Stomach (tissue), 9 donors: ENCODE results near the gene SDK2. TPM values are rescaled to one million over a fixed set of nuclear protein-coding genes. Genes with fewer than 3 reads are reported as not detected.

ENCODE experiments used
- DNase-seq, 2 donors: peaks; one replicate each; pipeline versions ENCODE4 v3.0.0 to v3.0.0-alpha.2; 2013 to 2019
- H3K27ac ChIP-seq, 5 donors: fragments of 200-600 bp in 4 of 5; sonication (generic) in 4 of 5; one replicate each; pipeline ENCODE4 v1.5.1; 2013 to 2019; ENCODE audit warnings: mild to moderate bottlenecking in 1 of 5, moderate library complexity in 1 of 5
- H3K27me3 ChIP-seq, 3 donors: fragments of 200-600 bp; sonication (generic); one replicate each; pipeline ENCODE4 v1.5.1; 2017 to 2019; ENCODE audit warnings: mixed run types in 1 of 3
- H3K36me3 ChIP-seq, 4 donors: fragments of 200-600 bp; sonication (generic); 1 replicate in 3 of 4; 2 replicates in 1 of 4; pipeline ENCODE4 v1.5.1; 2016 to 2019
- H3K4me1 ChIP-seq, 4 donors: fragments of 200-600 bp; sonication (generic); one replicate each; pipeline ENCODE4 v1.5.1; 2016 to 2019
- H3K4me3 ChIP-seq, 4 donors: fragments of 200-600 bp; sonication (generic) in 3 of 4; one replicate each; pipeline ENCODE4 v1.5.1; 2016 to 2019; ENCODE audit warnings: mild to moderate bottlenecking in 1 of 4
- H3K9me3 ChIP-seq, 4 donors: fragments of 200-600 bp; sonication (generic); one replicate each; pipeline ENCODE4 v1.5.1; 2016 to 2019
- EP300 ChIP-seq: sonication (generic); formaldehyde crosslinking; IDR thresholded peaks from one replicate; pipeline ENCODE4 v1.6.1; 2017; ENCODE audit warnings: antibody characterized with exemption
- POLR2A ChIP-seq, 4 donors: fragments of 450-650 bp; IDR thresholded peaks; one replicate each; pipeline ENCODE4 v1.6.1; 2016; ENCODE audit warnings: antibody characterized with exemption in 4 of 4, control low read depth in 2 of 4, mild to moderate bottlenecking in 1 of 4, moderate library complexity in 1 of 4
- POLR2AphosphoS5 ChIP-seq, 3 donors: sonication (generic); formaldehyde crosslinking; IDR thresholded peaks; one replicate each; pipeline ENCODE4 v1.6.1; 2016; ENCODE audit warnings: antibody characterized with exemption in 3 of 3
- WGBS, 5 donors: extraction: QIAGEN DNeasy Blood & Tissue Kit in 3 of 5; methylation state at CpG; one replicate each; pipeline versions ENCODE4 v1.1.5 to v1.1.7; 2013 to 2018; 5-methylcytosine and 5-hydroxymethylcytosine counted together
- intact Hi-C: fragments of 100-400 bp; cut with DNase I; formaldehyde crosslinking; loops from one replicate; pipeline ENCODE4 v1.15.1; 2023; ENCODE audit warnings: low total_unique reads
- polyA plus RNA-seq, 3 donors: library from polyadenylated mRNA; stranded (reverse); fragments of 200-250 nt; gene quantifications; one replicate each; pipeline ENCODE4 v1.2.3, GENCODE V29; 2013
- total RNA-seq, 5 donors: library from RNA; depleted of rRNA; stranded (reverse); fragments of >200 nt; gene quantifications; one replicate each; pipeline versions ENCODE4 v1.1.0 to v1.2.3, GENCODE V29; 2014 to 2016
- TF ChIP-seq, protein P1 (sequence below), 7 experiments: fragments of 450-650 bp in 4 of 7; fragments of 200-600 bp in 3 of 7; sonication (generic) in 3 of 7; IDR thresholded peaks; one replicate each; pipeline ENCODE4 v1.5.1; 2016 to 2019; ENCODE audit warnings: antibody characterized with exemption in 7 of 7, control low read depth in 2 of 7, mild to moderate bottlenecking in 1 of 7
- donor health status: healthy with polysubstance abuse.
- donor health status: Bipolar disorder and iron deficiency.
- donor health status: healthy.

The SDK2 gene
- total and polyA plus RNA-seq, 8 donors: under 0.01 to 9.6 (median 0.44) TPM; not detected in 1

DNA sequence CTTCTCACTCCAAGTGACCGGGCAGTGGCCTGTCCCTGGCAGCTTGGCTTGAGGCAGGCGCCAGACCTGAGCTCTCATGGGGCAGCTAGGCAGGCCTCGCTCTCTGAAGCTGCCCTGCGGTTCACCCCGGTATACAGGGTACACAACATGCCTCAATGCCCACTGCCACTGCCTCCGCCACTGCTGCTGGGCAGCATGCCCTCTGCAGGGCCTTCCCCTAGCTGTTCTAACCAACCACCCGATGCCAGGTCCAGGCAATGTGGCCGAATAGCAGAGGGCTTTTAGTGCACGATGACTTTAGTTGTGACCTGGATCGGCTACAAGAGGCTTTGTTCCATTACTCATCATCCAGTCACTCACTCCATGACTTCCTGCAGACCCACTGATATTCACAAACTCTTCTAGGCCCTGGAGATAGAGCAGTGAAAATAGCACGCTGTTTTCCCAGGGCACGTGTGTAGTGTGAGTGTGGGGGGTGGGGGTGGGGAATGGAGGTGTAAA is 352.2 kb downstream of the SDK2 start:
- intact Hi-C loops: no loop called here
- Histone ChIP-seq H3K9me3 (no peaks in the 10 kb centered on the region), H3K36me3 (no peaks in the 10 kb centered on the region), H3K4me3 (peak overlapping the region in 2 of 4 donors; percentile 9 to 24), H3K4me1 (peaks cover 84 to 96% (median 95%) of the 10 kb centered on the region in 4 donors), H3K27ac (peak overlapping the region; percentile 81 to 95 (median 90)), H3K27me3 (no peaks in the 10 kb centered on the region)
- DNase-seq: peak in 1 of 2 donors; percentile 68
- TF ChIP-seq POLR2AphosphoS5 (IDR thresholded peaks at IDR 0.05) (peak; percentile 26 to 40 (median 29)), POLR2A (IDR thresholded peaks at IDR 0.05) (no peak)
- 26 to 37% (median 31%) methylated on average over 10 to 12 of the region's 12 CpGs for WGBS, 5 donors

DNA sequence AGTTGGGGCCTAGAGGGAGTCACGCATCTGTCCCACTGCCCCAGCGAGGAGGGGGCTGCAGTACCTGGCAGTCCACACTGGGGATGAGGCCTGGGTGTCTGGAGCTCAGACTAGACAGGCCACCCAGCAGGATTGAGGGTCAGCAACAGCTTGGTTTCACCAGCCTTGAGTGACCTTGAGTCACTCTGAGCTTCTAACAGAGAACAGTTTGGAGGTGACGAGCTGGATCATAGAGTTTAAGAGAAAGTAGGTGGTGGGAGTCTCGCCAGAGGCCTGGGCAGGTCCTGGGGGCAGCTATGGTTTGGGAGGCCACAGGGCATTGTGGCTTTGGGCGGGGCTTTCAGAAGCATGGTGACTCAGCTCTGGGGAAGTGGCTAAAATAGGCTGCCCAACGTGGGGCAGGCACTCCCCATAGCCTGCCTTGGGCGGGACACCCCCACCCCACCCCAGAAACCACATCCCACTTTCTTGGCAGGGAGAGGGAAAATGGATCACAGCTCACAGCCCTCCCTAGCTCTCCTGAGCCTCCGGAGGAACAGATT is 352.9 kb downstream of the SDK2 start:
- Histone ChIP-seq H3K27me3 (no peaks in the 10 kb centered on the region), H3K4me1 (peaks cover 92 to 100% (median 98%) of the 10 kb centered on the region in 4 donors), H3K36me3 (peaks cover under 1 to 6% (median 4%) of the 10 kb centered on the region in 4 donors), H3K27ac (peak overlapping the region; percentile 81 to 95 (median 90)), H3K9me3 (no peaks in the 10 kb centered on the region), H3K4me3 (peak overlapping the region in 2 of 4 donors; percentile 9 to 24)
- intact Hi-C loops: no loop called here
- peak; percentile 73 to 81 for DNase-seq
- 30 to 39% (median 36%) methylated on average over 7 to 8 of the region's 8 CpGs for WGBS, 5 donors
- TF ChIP-seq, protein P1, sequence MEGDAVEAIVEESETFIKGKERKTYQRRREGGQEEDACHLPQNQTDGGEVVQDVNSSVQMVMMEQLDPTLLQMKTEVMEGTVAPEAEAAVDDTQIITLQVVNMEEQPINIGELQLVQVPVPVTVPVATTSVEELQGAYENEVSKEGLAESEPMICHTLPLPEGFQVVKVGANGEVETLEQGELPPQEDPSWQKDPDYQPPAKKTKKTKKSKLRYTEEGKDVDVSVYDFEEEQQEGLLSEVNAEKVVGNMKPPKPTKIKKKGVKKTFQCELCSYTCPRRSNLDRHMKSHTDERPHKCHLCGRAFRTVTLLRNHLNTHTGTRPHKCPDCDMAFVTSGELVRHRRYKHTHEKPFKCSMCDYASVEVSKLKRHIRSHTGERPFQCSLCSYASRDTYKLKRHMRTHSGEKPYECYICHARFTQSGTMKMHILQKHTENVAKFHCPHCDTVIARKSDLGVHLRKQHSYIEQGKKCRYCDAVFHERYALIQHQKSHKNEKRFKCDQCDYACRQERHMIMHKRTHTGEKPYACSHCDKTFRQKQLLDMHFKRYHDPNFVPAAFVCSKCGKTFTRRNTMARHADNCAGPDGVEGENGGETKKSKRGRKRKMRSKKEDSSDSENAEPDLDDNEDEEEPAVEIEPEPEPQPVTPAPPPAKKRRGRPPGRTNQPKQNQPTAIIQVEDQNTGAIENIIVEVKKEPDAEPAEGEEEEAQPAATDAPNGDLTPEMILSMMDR (IDR thresholded peaks at IDR 0.05): no peak
- no peak for TF ChIP-seq POLR2A (IDR thresholded peaks at IDR 0.05)
- peak in 2 of 3 donors; percentile 44 to 54 for TF ChIP-seq POLR2AphosphoS5 (IDR thresholded peaks at IDR 0.05)

DNA sequence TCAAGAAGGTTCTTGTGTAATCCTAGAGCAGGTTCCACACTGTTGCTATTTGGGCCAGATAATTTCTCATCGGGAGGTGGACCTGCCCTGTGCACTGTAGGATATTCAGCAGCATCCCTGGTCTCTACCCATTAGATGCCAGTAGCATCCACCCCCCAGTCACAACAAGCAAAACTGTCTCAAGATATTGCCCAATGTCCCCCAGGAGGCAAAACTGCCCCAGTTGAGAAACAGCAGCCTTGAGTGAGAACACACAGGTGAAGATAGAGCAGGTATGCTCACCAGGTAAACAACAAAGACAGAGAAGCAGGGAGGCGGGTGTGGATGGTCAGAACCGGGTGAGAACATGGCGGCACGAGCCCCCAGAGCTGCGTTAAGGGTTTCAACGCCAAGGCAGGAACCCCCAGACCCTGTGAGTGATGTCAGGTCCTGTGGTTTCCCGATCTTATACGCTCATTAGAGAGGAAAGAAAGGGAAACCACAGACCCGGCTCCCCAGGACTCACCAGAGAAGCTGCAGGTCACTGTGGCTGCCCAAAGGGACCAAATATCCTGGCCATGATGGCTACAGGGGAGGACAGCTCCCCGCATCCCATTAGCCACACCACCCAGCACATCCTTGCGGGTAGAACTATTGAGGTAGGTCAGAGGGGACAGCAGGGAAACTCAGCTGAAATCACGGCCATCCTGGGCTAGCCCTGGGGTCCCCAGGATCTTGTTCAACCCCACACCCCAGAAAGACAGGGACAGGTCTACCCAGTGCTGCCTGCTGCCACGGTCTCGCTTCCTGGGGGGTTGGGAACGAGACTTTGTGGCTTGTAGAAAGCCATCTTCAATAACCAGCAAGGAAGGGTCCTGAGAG is 353.6 kb downstream of the SDK2 start:
- Histone ChIP-seq H3K4me1 (peaks cover 98 to 100% (median 100%) of the 10 kb centered on the region in 4 donors), H3K27ac (peak overlapping the region; percentile 81 to 95 (median 90)), H3K27me3 (no peaks in the 10 kb centered on the region), H3K4me3 (no peak overlapping the region), H3K36me3 (peaks cover 8 to 13% (median 11%) of the 10 kb centered on the region in 4 donors), H3K9me3 (no peaks in the 10 kb centered on the region)
- WGBS, 5 donors: 54 to 69% (median 59%) methylated on average over 15 to 16 of the region's 16 CpGs
- TF ChIP-seq EP300: no peak
- no peak for TF ChIP-seq POLR2AphosphoS5 (IDR thresholded peaks at IDR 0.05)
- TF ChIP-seq, protein P1 (IDR thresholded peaks at IDR 0.05): no peak
- no peak for TF ChIP-seq POLR2A (IDR thresholded peaks at IDR 0.05)
- no peak for DNase-seq
- intact Hi-C loops: no loop called here

DNA sequence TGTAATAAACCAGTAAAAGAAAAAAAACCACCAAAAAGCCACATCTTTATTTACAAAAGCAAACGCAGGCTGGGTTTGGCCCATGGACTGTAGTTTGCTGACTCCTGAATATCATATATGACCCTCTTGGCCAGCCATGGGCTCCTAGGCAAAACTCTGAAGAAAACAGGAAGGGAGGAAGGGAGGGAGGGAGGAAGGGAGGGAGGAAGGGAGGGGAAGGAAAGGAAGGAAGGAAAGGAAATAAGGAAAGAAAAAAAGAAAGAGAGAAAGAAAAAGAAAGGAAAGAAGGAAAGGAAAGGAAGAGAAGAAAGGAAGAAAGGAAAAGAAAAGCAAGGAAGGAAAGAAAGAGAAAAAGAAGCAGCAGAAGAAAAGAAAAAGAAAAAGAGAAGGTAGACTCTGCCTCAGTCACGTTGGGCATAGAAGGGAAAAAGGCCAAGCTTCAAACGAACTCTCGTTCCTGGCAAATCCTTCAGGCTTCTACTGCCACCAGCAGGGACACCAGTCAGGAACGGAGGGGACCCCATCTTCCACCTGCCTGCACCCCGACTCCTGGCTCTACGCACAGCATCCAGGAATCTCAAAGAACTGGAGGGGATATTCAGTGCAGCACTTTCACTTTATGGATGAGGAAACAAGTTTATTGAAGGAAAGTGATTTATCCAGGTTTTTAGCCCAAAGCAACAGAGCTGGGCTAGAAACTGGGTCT is 354.5 kb downstream of the SDK2 start:
- peaks cover 17 to 22% (median 20%) of the 10 kb centered on the region in 4 donors for H3K36me3 ChIP-seq

More for the DNA sequence above, 354.5 kb downstream of the SDK2 start:
- Histone ChIP-seq H3K27ac (peak overlapping the region; percentile 81 to 95 (median 90)), H3K27me3 (no peaks in the 10 kb centered on the region), H3K9me3 (no peaks in the 10 kb centered on the region), H3K4me1 (peaks cover 98 to 100% (median 100%) of the 10 kb centered on the region in 4 donors), H3K4me3 (no peak overlapping the region)
- intact Hi-C loops: no loop called here
- WGBS, 5 donors: 40 to 55% (median 46%) methylated on average over 7 of the region's 7 CpGs
- no peak for DNase-seq
- no peak for TF ChIP-seq POLR2A (IDR thresholded peaks at IDR 0.05)
- no peak for TF ChIP-seq EP300
- TF ChIP-seq, protein P1 (IDR thresholded peaks at IDR 0.05): no peak
- no peak for TF ChIP-seq POLR2AphosphoS5 (IDR thresholded peaks at IDR 0.05)
